PC-3 (cell line): ENCODE data around the gene ZNF432. TPM values are rescaled to one million over a fixed set of nuclear protein-coding genes. Genes with fewer than 3 reads are reported as not detected.
"Not testable (repeated sequence)": the region's sequence is repeated elsewhere in the genome, so short reads cannot be mapped to it uniquely, and the experiment has no call there.

Experiments used
- ATAC-seq: fragments of 200-7000 bp; cut with Tn5 transposase; 2 replicates; pipeline ENCODE4 v1.9.1; 2020; ENCODE audit warnings: mild to moderate bottlenecking, moderate library complexity
- BruUV-seq: library from RNA; stranded (reverse); fragments of 400-500 nt; replicated peaks from 2 replicates; lab custom pipeline; 2021; lab: Mats Ljungman, UMichigan
- CTCF ChIA-PET: fragments of 300-600 bp; sonication (Branson Sonifier 250); formaldehyde crosslinking; loops from one replicate; lab custom pipeline; 2022; ENCODE audit warnings: antibody characterized with exemption; lab: Charles Lee
- POLR2A ChIA-PET: fragments of 300-600 bp; sonication (Branson Sonifier 250); formaldehyde crosslinking; loops from one replicate; lab custom pipeline; 2022; ENCODE audit warnings: antibody characterized with exemption; ENCODE audit not compliant: unreplicated experiment; lab: Charles Lee
- DNase-seq: peaks from one replicate; pipeline ENCODE4 v3.0.0-alpha.2; 2015
- H2AFZ ChIP-seq: fragments of 300-600 bp; sonication (generic); 2 replicates; pipeline ENCODE4 v1.6.0; 2016; ENCODE audit warnings: antibody characterized with exemption, low read length
- H3F3A ChIP-seq: fragments of 300-600 bp; sonication (generic); one replicate; pipeline ENCODE4 v1.6.0; 2017; ENCODE audit warnings: antibody characterized with exemption, low read length, control low read depth, mild to moderate bottlenecking; ENCODE audit not compliant: unreplicated experiment
- H3K27ac ChIP-seq: fragments of 300-600 bp; sonication (generic); 2 replicates; pipeline ENCODE4 v1.5.1; 2016; ENCODE audit warnings: mild to moderate bottlenecking, low read length
- H3K27me3 ChIP-seq: fragments of 300-600 bp; sonication (generic); 2 replicates; pipeline ENCODE4 v1.6.1; 2016; ENCODE audit warnings: low read length, mixed read lengths
- H3K36me3 ChIP-seq: fragments of 300-600 bp; sonication (generic); 2 replicates; pipeline ENCODE4 v1.6.1; 2016; ENCODE audit warnings: low read depth, mixed run types, low read length, mixed read lengths
- H3K4me1 ChIP-seq: fragments of 300-600 bp; sonication (generic); 2 replicates; pipeline ENCODE4 v1.5.1; 2016; ENCODE audit warnings: low read length; ENCODE audit not compliant: insufficient read depth
- H3K4me2 ChIP-seq: fragments of 300-600 bp; sonication (generic); 2 replicates; pipeline ENCODE4 v1.6.0; 2016; ENCODE audit warnings: low read length
- H3K4me3 ChIP-seq: fragments of 300-600 bp; sonication (generic); 2 replicates; pipeline ENCODE4 v1.5.1; 2016; ENCODE audit warnings: mild to moderate bottlenecking, low read length, mixed read lengths
- H3K79me2 ChIP-seq: fragments of 300-600 bp; sonication (generic); 2 replicates; pipeline ENCODE4 v1.6.1; 2017; ENCODE audit warnings: low read length, mixed read lengths
- H3K9ac ChIP-seq: fragments of 300-600 bp; sonication (generic); 2 replicates; pipeline ENCODE4 v1.6.0; 2016; ENCODE audit warnings: mild to moderate bottlenecking, low read length
- H3K9me2 ChIP-seq: fragments of 300-600 bp; sonication (generic); replicated peaks from 2 replicates; pipeline ENCODE4 v1.6.1; 2016; ENCODE audit warnings: mixed run types, low read length, mixed read lengths
- H3K9me3 ChIP-seq: fragments of 300-600 bp; sonication (generic); 2 replicates; pipeline ENCODE4 v1.6.1; 2016; ENCODE audit warnings: low read length, mixed read lengths
- H4K20me1 ChIP-seq: fragments of 300-600 bp; sonication (generic); 2 replicates; pipeline ENCODE4 v1.6.1; 2016; ENCODE audit warnings: low read length, mixed read lengths
- CTCF ChIP-seq: fragments of 300-600 bp; sonication (generic); conservative IDR thresholded peaks from 2 replicates; pipeline ENCODE4 v1.5.1; 2017; ENCODE audit warnings: antibody characterized with exemption, low read depth, mild to moderate bottlenecking, low read length
- EZH2 ChIP-seq: fragments of 300-600 bp; sonication (generic); IDR thresholded peaks from one replicate; pipeline ENCODE4 v1.6.1; 2017; ENCODE audit warnings: antibody characterized with exemption, mild to moderate bottlenecking, low read length; ENCODE audit not compliant: unreplicated experiment
- EZH2phosphoT487 ChIP-seq: fragments of 300-600 bp; sonication (generic); IDR thresholded peaks from 2 replicates; pipeline ENCODE4 v1.6.1; 2018; ENCODE audit warnings: mild to moderate bottlenecking, antibody characterized with exemption, low read length, borderline replicate concordance
- intact Hi-C: fragments of 100-400 bp; cut with micrococcal nuclease; formaldehyde crosslinking; loops from 2 replicates; pipeline ENCODE4 v1.9.0; 2023
- total RNA-seq: library from RNA; depleted of rRNA; stranded (reverse); fragments of >200 nt; gene quantifications from 2 replicates; pipeline ENCODE4 v1.2.3, GENCODE V29; 2014

ZNF432 gene
- total RNA-seq, 1 experiment from 2014 or later, result 6.4 TPM

GRCh38 chr19:52065399-52065798 is 16.8 kb upstream of the ZNF432 start:
- H4K20me1 ChIP-seq, result no peaks in the 10 kb centered on the region
- H3K79me2 ChIP-seq, result no peaks in the 10 kb centered on the region
- POLR2A ChIA-PET, result no interaction called here
- no peak overlapping the region; the same call in 1 of the 2 replicates for H3K4me3 ChIP-seq
- no peaks in the 10 kb centered on the region for H3K4me1 ChIP-seq
- H3K36me3 ChIP-seq, result peaks cover 91% of the 10 kb centered on the region
- H3K27ac ChIP-seq, result no peak overlapping the region
- peaks cover 78% of the 10 kb centered on the region for H3K9me3 ChIP-seq
- TF ChIP-seq EZH2phosphoT487, result no peak
- TF ChIP-seq CTCF, result no peak
- TF ChIP-seq EZH2, result no peak
- intact Hi-C loops, result no loop called here
- H2AFZ ChIP-seq, result no peak overlapping the region
- CTCF ChIA-PET, result no interaction called here
- no peak overlapping the region for H3K4me2 ChIP-seq
- no peaks in the 10 kb centered on the region for H3F3A ChIP-seq
- DNase-seq, result no peak
- no peaks in the 10 kb centered on the region for H3K27me3 ChIP-seq
- no TSS peak for BruUV-seq
- H3K9ac ChIP-seq, result no peak overlapping the region
- no peaks in the 10 kb centered on the region for H3K9me2 ChIP-seq
- no peak for ATAC-seq

GRCh38 chr19:52056480-52056879 is 7.8 kb upstream of the ZNF432 start:
- BruUV-seq, POLR2A ChIA-PET: not testable (repeated sequence)
- peaks cover 24% of the 10 kb centered on the region for H3K9me3 ChIP-seq

GRCh38 chr19:52051736-52052135 is 3.1 kb upstream of the ZNF432 start:
- CTCF ChIA-PET, POLR2A ChIA-PET, intact Hi-C loops, DNase-seq, H3K4me2 ChIP-seq, H3K4me3 ChIP-seq, H2AFZ ChIP-seq, H3K9me3 ChIP-seq, H3K27me3 ChIP-seq, H3K9me2 ChIP-seq, H3K27ac ChIP-seq, H3F3A ChIP-seq, ATAC-seq, H3K9ac ChIP-seq, H3K79me2 ChIP-seq, H4K20me1 ChIP-seq, BruUV-seq, H3K4me1 ChIP-seq: not testable (repeated sequence)
- H3K36me3 ChIP-seq, result peaks cover 22% of the 10 kb centered on the region

More at GRCh38 chr19:52056480-52056879, 7.8 kb upstream of the ZNF432 start:
- CTCF ChIA-PET, intact Hi-C loops, H3K4me1 ChIP-seq, H3K9me2 ChIP-seq, H3K9ac ChIP-seq, ATAC-seq, H3K27me3 ChIP-seq, H2AFZ ChIP-seq, DNase-seq, H3K4me2 ChIP-seq, H3K27ac ChIP-seq, H3K79me2 ChIP-seq, H3F3A ChIP-seq, H4K20me1 ChIP-seq, H3K4me3 ChIP-seq: not testable (repeated sequence)
- peaks cover 36% of the 10 kb centered on the region; the same call in 1 of the 2 replicates for H3K36me3 ChIP-seq

- Histone ChIP-seq H3K4me2 (no peak overlapping the region), H3F3A (no peaks in the 10 kb centered on the region), H2AFZ (no peak overlapping the region), H3K4me1 (no peaks in the 10 kb centered on the region), H3K9ac (no peak overlapping the region), H3K27me3 (no peaks in the 10 kb centered on the region), H3K4me3 (no peak overlapping the region; the same call in 1 of the 2 replicates), H3K79me2 (no peaks in the 10 kb centered on the region), H3K9me3 (peaks cover 38% of the 10 kb centered on the region), H4K20me1 (no peaks in the 10 kb centered on the region), H3K36me3 (peaks cover 86% of the 10 kb centered on the region), H3K27ac (no peak overlapping the region), H3K9me2 (no peaks in the 10 kb centered on the region)
- no peak for DNase-seq
- no TSS peak for BruUV-seq
- CTCF ChIA-PET, result no interaction called here
- TF ChIP-seq EZH2phosphoT487, result no peak
- no peak for TF ChIP-seq CTCF
- no peak for TF ChIP-seq EZH2
- ATAC-seq, result no peak
- intact Hi-C loops, result no loop called here
- POLR2A ChIA-PET, result no interaction called here
These were observed 9.5 kb downstream of the ZNF432 start for GRCh38 chr19:52039169-52039568.
